Measurements from ENCODE around the gene CCDC112.

The CCDC112 gene

DNA sequence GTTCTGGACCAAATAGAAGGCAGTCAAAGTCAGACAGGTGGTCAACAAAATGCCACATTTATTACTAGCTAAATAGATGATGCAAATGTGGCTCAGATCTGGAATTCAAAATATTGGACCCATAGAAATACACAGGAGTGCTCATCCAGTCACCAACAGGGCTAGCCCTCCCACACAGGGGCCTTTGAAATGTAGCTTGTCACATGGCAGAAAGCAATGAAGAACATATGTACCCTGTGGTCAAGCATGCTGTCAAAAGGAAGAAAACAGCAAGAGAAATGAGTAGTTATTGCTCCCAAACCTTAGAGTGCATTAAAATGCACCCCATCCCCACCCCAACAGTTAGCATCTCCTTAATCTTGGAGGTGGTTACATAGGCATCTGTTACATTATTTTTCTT, 20.9 kb upstream of the CCDC112 start:
- no peak for DNase-seq

DNA sequence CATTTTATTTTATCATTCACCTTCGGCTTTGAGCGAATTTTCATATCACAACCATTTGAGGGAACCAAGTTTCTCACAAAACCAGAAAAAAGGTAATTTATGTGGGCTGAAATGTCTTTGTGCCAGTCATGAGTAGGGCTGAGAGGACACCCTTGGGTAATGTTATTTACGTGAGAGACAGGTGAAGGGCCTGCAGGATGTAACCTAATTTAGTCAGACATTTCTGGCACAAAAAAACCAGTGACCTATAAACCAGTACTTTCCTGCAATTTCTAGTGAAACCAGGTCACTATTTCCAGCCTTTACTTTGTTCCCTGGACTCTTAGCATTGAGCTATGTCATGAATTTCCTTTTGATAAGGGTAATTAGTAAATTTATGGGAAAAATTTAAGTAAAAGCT, 17.2 kb upstream of the CCDC112 start:
- no peak for DNase-seq

DNA sequence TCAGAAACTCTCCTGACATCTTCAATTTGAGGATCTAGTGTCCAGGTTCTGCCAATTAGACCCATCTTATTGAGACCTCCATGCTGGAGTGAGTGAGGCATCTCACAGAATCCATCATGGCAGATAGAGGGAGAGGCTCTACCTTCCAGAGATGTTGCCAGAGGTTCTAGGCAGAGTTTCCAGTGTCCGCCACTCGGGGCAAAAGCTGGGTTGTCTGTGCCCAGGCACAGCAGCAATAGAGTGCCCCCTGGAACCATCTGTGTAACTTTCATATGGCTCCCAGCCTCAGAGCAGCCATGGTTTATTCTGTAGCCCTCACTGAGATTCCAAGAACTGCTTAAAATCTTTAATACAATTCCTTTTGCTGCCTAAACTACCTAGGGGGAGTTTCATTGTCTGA, 16.6 kb upstream of the CCDC112 start:
- DNase-seq = no peak

DNA sequence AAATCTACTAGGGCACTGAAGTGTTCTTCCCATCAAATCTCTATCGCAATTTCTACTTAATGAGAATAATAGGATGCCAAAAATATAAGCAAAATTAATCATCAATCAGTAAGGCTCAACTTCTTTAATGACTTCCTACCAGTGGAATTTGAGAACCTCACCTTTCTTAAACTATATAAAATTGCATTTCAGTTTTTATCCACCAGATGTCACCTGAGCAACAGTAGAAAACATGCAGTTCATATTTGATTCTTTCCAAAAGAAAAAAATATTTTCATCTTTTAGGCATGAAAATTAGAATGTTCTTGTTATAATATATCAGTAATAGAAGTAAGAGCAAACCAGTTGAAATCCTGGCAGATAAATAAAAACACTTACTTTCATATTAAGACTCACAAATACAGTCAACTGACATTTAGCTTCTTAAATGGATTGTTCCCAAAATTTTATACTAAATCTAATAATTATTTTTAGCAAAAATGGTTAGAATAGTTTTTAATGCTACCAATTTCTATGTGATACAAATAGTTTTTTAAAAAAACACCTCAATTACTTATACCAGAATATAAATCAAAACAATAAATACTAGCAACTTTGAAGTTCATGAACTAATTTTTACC, 13.4 kb upstream of the CCDC112 start:
- DNase-seq = no peak

DNA sequence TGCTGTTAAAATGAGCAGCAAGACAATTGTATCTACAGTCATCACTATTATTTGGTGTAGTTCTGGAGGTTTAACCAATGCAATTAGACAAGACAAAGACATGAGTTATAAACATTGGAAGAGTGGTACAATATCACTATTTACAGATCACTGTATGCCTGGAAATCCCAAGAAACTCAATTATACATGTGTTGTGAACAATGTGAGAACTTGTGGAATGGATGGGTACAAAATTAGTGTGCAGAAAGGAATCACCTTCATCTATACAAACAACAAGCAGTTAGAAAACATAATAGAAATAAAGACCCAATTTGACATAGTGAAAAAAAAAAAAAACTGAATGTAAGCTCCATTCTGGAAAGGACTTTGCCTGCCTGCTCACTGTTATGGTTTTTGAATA, 12.4 kb upstream of the CCDC112 start:
- DNase-seq = no peak

DNA sequence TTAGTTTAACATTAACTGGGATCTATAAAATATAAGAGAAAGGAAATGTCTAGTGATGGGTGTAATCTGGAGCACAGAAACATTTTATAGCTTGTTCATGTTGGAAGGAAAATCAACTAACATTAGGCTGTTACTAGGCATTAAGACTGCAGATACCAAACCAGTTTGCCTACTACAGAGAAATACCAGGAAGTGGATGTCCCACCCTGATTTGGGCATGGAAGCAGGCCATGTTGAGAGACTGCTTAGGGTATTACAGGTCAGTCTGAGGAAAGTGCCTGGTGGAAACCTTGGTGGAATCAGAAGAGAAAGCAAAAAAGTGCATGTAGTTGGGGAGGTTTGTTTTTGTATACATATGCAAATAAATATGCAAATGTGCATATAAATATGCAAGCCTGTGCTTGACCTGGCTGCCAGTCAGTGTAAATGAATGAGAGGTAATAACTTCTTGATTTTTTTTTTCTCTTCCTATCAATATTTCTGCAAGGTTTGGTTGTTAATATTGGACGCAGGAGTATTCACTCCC, 9.6 kb upstream of the CCDC112 start:
- DNase-seq = no peak

DNA sequence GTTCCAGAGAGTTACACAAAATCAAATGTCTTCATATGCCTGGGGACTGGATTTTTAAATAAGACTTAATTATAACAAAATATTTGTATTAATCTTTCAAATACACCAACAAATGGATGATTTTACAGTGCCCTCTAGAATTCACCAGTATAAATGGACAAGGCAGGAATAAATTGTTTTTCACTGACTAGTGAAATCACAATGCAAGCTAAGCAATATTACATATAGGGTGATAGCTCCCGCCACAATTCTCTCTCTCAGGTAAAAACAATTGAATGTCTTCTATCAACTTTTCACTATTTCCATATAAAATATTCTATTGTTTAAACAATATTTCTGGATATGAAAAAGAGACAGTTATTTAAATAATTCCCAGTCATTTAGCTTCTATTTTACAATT, 8.0 kb upstream of the CCDC112 start:
- no peak for DNase-seq

DNA sequence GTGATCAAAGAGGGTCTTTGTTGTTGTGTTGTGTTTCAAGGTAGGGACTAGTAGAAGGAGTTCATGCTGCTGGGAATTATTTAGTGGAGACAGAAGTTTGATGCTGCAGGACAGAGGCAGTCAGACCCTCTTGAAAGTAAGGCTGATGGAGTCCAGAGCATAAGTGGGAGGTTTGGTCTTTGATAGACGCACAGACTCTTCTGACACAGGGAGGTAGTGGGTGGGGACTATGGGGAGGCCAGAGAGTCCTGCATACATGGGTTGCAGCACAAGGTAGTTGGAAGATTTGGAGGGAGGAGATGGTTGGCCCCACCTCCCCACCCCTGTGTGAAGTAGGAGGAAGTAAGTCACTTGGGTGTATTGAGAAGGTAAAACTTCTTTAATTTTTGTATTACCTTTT, 2.4 kb upstream of the CCDC112 start:
- no peak for DNase-seq

DNA sequence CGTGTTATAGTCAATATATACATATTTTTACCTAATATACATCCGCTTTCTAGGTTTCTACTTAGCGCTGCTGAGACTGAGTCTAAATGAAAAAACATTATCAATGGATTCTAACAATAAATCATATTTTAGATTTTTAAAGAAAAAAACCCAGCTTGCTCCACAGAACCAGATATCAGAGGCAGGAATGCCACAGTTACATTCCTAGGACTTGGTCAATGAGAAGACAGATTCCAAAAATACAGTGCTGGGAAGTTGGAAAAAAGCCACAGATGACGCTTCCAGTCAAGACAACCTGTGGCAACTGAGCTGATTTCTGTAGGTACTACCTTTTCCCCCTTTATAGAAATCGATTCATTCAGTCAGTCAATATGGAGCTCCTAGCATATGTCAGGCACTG, 577 bp upstream of the CCDC112 start:
- no peak for DNase-seq

DNA sequence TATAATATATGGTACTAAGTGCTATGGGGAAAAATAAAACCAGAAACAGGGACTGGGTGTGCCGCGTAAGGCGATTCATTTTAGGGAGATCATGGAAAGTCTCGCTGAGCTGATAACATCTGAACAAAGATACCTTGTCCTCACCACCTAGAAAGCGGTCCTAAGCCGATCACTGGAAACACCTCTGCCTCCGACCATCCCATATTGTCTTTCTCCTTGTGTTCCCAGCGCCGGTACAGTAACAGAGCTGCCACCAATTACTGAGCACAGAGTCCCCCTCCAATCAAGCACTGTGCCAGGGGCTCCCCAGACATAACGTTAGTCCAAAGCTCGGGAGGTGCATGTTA, 704 bp downstream of the CCDC112 start:
- no peak for DNase-seq

DNA sequence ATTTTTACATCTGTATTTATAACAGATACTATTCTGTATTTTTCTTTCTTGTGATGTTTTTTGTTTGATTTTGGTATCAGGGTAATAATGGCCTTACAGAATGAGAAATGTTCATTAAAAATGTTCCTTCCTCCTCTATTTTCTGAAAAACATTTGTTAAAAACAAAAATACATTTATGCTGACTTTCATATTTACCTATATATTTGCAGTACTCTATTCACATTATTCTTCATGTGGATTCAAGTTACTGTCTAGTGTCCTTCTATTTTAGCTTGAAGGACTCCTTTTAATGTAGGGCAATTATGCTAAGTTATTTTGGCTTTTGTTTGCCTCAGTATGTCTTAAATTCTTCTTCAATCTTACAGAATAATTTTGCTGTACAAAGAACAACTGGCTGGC, 5.1 kb downstream of the CCDC112 start:
- DNase-seq = no peak

DNA sequence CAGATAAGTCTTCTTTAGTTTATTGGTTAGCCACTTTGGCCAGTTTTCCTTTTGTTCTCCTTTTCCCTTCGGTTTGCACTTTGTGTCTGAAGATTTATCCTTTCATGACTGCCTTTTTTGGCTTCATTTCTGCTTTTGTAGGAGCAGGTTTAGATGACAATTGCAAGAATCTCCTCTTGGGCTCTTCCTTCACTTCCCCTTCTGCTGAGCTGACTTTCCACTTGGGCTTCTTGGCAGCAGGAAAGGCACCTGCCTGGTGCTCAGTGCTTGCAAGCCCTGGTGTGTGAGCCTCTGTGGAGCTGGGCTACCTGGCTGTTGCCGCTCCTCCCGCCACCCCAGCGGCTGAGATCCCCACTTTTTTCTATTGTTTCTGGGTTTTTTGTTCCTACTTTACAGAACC, 7.3 kb downstream of the CCDC112 start:
- DNase-seq = no peak

DNA sequence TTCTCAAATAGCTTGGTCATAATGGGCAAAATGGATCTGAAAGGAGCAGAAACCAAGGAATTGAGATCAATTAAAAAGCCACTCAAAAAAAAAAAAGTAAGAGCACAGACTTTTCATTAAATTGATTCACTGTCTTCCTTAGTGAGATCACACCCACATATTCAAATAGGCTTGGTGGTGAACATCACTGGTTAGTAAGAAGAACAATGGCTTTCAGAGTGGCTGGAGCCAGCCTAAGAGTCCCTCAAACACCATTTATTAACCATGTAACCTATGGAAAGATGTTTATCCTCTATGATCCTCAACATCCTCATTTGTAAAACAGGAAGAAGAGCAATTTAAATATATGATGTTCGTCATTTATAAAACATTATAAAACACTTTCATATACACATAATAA, 12.4 kb downstream of the CCDC112 start:
- DNase-seq = no peak

DNA sequence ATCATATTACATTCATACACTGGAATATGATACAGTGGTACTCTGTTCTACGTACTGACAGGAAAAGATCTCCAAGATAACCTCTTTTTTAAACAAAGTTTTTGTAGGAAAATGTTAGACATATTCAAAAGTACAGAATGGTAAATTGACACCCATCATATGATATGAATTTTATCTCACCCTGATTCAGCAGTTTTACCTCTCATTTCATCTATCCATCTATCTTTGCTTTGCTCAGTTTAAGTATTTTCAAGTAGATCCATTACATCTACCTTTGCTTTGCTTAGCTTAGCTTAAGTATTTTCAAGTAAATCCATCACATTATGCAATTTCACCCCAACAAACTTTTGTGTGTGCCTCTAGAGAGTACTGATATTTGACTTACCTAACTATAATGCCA, 14.3 kb downstream of the CCDC112 start:
- DNase-seq = no peak

DNA sequence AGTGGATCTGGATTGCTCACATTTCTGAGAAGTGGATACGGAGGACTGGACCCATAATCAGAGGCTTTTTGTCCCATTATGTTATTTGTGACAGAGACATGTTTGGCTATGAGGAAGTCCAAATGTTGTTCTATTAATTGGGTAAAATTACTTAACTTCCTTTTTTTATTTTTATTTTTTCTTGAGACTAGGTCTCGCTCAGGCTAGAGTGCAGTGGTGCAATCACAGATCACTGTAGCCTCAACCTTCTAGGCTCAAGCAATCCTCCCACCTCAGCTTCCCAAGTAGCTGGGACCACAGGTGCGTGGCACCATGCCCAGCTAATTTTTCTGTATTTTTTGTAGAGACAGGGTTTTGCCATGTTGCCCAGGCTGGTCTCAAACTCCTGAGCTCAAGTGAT, 21.9 kb downstream of the CCDC112 start:
- no peak for DNase-seq

DNA sequence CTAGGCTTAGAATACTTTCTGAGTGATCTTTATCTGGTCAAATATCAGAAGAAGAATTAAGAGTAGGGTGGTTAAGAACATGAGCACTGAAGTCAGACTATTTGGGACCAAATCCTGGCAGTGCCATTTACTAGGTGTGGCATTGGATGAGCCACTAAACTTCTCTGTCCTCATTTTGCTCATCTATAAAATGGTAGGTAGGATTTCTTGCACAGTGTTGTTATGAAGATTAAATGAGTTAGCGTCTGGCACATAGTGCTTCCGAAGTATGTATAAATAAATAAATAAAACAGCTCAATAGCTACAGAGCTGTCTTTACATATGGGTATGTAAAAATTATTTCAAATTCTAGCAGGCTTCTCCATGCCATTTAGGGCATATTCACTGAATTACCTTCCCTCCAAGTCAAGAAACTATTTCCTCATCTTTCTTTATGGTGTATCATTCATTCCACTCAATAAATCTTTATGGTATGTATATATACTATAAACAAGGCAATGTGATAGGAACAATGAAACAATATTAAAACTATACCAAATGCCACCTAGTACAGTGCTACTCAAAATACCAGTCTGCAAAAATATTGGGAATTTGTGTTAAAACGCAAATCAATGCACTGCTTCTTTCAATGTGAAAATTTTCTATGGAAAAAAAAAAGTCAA, 24.0 kb downstream of the CCDC112 start:
- no peak for DNase-seq

DNA sequence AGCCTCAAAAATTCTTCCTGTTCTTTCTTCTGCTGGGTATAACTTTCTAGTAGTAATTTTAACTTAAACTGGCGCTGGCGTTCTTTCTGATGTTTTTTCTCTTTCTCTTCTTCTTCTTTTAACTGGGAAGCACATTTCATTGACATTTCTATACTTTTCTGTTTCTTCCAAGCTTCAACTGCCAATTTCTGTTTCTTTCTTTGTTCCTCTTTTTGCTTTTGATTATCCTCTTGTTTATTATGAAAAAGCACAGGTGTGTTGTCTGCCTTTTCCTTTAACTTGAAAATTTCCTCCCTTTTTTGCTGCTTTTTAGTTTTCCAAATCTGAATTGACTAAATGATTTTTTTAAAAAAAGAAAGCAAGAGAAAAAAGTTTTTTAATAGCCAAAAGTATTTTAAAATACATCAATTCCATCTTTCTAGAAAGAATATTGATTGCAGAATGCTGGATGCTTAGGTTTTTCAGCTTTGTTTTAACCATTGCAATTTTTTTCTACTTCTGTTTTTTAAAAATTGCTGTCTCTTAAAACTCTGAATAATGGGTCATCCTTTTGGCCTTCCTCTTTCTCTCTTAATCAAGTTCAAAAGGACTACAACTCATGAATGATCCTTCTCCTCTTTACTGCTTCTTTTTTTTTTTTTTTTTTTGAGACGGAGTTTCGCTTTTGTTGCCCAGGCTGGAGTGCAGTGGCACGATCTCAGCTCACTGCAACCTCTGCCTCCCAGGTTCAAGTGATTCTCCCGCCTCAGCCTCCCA, 25.0 kb downstream of the CCDC112 start:
- DNase-seq = no peak

DNA sequence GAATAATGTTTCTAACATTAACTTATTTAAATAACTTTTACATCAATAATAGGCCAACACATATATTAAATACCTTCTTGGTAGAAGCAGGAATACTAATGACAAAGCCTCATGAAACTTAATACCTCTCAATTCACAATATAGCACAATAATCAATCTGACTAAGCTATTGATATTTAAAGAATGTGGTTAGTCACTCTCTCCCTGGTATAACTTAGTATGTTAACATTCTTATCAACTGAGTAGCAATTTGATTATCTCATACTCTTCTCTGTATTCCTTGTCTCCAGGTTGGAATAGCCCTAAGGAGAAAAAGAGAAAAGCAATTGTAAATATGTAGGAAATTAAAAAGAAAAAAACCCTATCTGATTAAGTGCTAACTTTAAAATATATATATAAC, 28.8 kb downstream of the CCDC112 start:
- DNase-seq = no peak

DNA sequence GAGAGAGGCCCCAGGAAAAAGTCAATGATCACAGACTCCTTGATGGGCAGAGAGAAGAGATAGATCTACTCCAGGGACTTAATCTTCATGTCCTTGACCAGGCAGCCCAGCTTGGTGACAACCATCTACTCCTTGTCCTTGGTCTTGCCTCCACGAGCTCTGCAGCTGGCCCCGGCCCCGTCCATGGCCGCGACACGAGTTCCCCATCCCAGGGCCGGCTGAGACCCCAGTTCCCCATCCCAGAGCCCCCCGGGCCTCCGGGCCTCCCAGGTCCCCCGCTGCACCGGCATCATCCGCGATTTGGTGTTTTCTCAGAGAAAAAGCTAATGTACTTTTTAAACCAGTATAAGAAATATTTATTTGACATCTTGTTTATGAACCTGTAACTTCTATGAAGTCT, 31.2 kb downstream of the CCDC112 start:
- DNase-seq = no peak

DNA sequence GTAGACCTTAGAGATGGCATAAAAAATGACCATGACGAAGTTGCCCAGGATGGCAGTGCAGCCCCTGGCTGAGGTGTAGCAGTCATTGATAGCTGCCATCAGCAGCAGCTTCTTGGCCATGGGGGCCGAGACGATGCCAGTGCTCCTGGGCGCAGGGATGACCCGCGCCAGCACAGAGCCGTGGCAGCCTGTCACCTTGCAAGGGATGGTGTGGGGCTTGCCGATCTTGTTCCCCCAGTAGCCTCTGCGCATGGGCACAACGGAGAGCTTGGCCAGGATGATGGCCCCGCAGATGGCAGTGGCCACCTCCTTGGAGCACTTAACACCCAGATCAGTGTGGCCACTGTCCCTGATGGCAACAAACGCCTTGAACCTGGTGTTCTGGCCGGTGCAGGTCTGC, 31.7 kb downstream of the CCDC112 start:
- DNase-seq = no peak

DNA sequence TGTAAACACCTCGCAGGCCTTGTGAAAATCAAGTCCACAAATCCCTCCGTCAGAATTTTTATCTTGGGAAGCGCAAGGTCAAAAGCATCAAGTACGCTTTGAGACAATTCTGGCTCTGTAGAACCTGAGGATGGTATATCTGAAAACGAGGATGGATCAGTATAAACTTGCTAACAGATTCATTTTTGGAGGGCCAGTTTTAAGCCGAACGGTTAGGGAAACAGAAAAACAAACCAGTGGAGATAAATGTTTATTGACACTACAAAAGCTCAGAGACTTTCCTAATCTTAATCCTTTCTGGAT, 33.4 kb downstream of the CCDC112 start:
- DNase-seq = no peak

DNA sequence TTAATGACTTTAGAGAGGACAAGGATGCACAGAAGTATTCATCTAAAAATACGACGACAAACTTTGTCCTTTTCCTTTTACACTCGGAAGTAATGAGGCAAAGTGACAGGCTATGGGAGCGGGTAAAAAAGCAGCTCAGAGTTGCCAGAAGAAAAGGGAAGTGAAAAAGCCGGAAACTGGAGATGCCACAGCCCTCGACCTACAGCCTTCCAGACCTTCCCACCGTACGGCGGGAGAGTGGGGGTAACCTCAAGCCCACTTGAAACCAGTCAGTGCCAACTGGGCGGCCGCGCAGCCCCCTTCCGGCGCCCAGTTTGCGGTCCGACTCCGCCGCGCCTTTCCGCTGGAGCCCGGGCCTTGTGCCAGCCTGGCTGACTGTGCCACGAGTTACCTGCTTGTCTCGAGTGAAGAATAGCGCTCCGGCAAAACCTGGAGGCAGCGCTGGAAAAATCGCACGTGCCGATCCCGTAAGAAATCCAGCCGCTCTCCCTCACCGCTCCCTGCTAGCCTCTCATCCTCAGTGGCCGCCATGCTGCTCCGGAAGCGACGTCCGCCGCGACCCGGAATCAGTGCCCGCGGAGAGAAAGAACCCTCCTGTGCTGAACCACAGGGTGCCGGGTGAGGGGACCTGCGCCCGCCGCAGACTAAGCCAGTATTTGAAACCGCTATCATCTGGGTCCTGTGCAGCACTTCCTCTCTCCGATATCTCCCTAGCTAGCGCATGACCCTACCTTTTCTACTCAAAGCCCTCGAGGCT, 34.0 kb downstream of the CCDC112 start, which contains the start of gene PGGT1B:
PGGT1B (minus strand) TSS at position 557 of the 757 bp plus-strand sequence; CDS start at position 531, 26 bp downstream.
- peak; percentile 58 to 64 for DNase-seq

DNA sequence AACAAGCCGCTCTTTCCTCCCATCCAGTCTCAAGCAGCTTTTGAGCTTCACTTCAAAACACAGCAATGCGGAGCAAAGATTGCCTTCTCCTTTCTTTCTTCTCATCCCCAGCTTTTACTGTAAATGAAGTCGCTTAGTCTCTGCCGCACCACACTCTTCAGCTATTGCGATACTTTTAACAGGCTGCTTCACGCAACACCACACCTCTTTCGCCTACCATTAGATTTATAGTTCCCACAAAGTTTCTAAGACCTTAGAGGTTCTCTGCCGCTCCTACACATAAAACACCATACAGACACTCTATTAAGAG, 34.5 kb downstream of the CCDC112 start:
- no peak for DNase-seq

DNA sequence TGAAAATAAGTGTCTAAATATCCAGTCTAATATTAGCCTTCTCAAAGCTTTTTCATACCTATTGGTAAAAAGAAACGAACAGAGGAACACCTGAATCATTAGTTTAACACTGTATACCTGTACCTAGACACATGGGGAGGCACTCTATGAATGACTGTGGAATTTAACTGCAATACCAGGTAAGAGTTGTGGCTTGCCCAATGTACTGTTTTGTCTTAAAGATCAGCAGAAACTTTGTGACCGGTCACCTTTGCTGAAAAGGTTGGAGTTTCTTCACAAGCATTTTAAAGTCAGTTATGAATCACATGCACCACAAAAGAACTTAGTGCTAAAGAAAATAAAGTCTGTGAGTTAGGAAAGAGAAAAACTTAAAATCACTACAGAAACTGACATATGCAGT, 36.2 kb downstream of the CCDC112 start:
- no peak for DNase-seq
